Measurements from ENCODE around the gene DENND4B.

Gene DENND4B

DNA sequence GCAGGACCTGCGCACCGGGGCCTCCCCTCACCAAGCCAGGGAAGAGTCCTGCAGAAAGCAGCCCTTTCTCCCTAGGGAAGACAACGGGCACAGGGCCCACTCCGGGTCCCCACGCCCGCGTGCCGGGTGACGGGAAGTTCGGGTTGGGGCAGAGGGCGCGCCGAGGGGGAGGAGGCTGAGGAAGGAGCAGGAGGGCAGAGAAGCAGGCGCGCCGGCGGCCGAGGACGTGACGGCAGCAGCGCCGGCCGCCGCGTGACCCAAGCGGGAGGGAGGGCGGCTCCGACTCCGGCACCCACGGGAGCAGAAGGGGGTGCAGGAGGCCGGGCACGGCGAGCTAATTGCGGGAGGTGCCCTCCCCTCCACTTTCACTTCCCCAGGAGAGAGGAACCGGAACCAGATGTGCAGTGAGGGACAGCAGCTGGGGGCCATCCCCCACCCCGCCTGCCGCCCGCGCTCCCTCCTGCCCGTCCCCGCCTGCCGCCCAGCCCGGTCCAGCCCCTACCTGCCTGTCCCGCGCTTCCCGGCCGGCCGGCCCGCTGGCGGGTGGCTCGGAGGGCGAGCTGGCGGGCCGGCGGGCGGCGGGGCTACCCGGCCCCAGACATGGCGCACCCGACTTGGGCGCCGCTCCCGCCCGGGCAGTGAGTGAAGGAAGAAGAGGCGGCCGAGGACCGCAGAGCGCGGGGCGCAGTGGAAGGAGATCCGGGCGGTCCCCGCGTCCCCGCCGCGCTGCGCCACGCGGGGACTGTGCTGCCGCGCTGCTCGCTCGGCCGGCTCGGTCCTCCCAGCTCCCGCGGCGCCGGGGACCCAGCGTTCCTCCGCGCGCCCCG is 510 bp downstream of the DENND4B start:
- in situ Hi-C loops (cut with MboI; ENCODE audit: low sequenced_read_pairs) = no loop called here

DNA sequence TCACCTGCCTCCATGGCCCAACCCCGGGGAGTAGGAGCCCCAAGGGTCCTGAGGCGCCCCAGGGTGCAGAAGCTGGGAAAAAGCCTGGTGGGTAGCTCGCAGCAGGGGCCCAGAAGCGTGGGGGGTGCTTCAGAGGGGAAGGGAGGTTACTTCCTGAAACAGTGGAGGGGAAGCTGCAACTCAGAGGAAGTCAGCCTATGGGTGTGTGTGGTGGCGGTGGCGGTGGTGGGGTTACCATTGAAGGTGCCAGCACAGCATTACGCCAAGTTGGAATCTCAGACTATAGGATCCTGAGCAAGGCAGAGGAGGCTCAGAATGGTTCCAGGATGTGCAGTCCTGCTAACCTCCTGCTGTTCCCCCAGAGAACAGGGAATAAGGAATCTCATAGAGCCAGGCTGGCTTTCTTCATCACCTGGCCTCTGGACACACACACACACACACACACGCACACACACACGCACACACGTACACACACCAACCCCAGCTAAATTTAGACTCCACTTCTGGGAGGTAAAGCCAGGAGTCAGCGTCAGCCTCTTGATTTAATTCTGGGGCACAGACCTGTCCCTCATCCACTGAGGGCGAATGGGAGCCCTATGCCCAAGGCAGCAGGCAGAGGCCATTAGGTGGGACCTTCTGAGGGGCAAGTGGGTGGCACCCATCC is 1.3 kb downstream of the DENND4B start:
- in situ Hi-C loops (cut with MboI; ENCODE audit: low sequenced_read_pairs) = no loop called here

DNA sequence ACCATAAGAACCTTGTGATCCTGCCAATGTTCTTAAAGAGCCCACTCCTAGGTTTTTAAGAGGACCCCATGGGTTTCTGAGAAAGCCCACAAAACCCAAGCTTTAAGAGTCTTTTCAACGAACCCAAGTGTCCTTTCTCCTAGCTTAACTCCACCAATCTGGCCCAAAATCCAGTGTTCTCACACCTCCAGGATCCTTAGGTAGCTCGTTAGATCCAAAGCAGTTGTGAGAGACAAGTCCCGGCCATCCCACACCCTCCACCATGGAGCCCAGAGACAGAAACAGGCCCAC is 1.7 kb downstream of the DENND4B start:
- in situ Hi-C loops (cut with MboI; ENCODE audit: low sequenced_read_pairs) = no loop called here

DNA sequence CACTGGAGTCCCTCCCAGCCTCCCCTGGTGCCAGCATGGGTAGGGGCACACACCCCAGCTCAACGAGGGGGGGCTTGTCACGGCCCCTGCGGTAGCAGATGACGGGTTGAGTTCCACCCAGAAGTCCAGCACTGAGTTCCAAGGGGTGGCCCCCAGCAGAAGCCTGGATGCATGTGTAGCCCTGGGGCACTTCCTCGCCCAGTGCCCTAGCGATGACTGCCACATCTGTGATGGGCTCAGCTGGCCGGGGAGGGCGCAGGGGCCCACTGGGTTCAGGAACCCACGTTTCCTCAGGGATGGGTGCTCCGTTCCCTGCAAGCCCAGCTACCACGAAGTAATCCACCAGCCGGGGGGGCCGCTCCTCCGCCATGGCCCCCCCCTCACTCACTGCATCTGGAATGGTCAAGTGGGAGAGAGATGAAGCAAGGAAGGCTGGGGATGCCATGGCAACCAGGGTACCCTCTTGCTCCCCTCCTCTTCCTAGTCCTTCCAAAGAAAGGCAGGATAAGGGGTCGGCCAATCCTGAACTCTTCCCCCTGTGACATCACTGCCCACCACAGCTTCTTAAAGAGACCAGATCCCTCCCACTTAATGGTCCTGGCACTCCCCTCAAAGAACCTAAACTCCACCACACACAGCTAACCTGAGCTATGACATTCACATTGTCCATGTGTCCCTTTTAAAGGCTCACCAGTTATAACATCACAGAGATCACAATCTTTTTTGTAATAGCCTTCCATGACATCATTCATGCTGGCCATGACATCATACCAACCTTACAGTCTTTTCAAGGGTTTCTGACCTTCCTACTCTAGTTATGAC is 2.3 kb downstream of the DENND4B start:
- in situ Hi-C loops (cut with MboI; ENCODE audit: low sequenced_read_pairs) = no loop called here

DNA sequence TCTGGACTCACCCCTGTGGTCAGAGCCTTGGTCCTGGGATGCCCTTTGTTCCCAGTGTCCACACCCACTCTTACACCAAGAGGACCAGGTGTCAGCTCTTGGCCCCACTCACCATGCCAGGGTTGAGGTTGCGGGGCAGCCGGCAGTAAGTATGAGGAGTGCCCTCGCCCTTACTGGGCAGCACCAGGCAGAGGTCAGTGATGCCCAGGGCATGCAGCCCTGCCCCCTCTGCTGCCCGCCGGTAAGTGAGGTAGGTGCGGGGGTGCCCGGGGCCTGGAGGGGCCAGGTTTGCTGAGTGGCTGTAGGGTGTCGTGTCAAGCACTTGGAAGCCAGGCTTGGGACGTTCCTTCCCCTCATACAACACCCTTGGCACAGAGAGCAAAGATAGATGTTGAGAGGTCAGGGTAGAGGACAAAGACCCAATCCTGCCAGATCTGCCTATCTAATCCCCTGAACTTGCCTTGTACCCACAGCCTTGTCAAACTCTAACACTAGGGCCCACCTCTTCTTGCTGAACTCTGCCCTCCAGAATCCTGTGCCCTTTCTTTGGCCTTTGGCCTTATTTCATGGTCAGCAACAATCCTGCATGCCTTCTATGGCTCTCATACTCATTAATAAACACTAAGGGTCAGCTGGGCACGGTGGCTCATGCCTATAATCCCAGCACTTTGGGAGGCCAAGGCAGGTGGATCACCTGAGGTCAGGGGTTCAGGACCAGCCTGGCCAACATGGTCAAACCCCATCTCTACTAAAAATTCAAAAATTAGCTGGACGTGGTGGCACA is 3.6 kb downstream of the DENND4B start:
- in situ Hi-C loops (cut with MboI; ENCODE audit: low sequenced_read_pairs) = no loop called here

- in situ Hi-C loops (cut with MboI; ENCODE audit: low sequenced_read_pairs) = no loop called here
Measured at GRCh38 chr1:153941826-153942725, 4.4 kb downstream of the DENND4B start.

DNA sequence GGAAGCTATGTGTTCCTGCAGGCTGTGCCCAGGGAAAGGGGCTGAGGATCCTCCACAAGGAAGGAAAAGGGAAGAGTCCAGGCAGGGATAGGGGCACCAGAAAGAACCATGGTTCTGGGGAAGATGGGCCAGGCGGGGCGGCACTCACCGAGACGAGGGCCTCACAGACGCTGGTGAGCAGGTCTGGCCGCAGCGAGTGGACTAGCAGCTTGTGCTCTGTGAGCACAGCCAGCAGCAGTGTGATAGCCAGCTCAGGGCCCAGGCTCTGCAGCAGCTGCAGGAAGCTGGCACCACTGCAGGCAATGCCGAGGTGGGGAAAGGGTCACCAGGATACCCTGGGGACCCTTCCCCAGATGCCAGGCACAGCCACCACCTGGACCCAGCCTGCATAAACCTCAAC is 5.8 kb downstream of the DENND4B start:
- in situ Hi-C loops (cut with MboI; ENCODE audit: low sequenced_read_pairs) = no loop called here

- in situ Hi-C loops (cut with MboI; ENCODE audit: low sequenced_read_pairs) = no loop called here
Measured at GRCh38 chr1:153939476-153939875, 7.0 kb downstream of the DENND4B start.

- in situ Hi-C loops (cut with MboI; ENCODE audit: low sequenced_read_pairs) = no loop called here
Measured at GRCh38 chr1:153938996-153939395, 7.5 kb downstream of the DENND4B start.

DNA sequence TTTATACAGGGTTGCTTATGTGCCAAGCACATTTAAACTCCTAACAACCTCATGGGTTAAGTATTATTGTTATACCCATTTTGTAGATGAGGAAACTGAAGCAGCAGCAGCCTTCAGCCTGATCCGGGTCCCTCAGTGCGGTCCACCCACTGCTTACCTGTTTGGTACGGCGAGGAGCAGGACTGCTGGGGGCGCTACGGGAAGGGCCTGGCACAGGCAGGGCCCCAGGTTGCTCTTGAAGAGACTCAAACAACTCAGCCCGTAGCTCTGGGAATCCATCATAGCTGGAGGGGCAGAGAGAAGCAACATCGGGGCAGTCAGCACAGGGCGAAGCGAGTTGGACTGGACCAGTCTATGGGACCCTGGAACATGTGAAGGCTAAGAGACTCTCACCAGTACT is 9.2 kb downstream of the DENND4B start:
- in situ Hi-C loops (cut with MboI; ENCODE audit: low sequenced_read_pairs) = no loop called here

- in situ Hi-C loops (cut with MboI; ENCODE audit: low sequenced_read_pairs) = no loop called here
Measured at GRCh38 chr1:153936011-153936802, 10.3 kb downstream of the DENND4B start.

GRCh38 chr1:153934746-153935145 is 11.8 kb downstream of the DENND4B start:
- in situ Hi-C loops (cut with MboI; ENCODE audit: low sequenced_read_pairs) = no loop called here

DNA sequence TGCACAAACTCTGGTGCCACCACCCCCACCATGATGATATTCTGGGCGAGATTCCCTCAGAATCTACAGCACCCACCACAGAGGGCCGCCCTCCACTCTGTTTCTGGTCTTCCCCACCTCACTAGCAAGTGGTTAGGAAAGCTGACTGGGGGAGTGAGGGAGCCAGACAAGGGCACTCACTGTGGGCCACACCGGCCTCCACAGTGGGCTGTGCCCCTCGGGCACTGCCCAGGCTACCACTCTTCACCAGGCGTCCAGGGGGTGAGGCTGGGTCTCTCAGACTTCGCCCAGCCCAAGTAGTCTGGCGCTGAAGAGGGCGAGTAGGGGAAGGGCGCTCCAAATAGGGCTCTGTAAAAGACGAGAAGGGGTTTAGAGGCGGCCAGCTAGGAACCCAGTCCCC is 12.6 kb downstream of the DENND4B start:
- in situ Hi-C loops (cut with MboI; ENCODE audit: low sequenced_read_pairs) = no loop called here

DNA sequence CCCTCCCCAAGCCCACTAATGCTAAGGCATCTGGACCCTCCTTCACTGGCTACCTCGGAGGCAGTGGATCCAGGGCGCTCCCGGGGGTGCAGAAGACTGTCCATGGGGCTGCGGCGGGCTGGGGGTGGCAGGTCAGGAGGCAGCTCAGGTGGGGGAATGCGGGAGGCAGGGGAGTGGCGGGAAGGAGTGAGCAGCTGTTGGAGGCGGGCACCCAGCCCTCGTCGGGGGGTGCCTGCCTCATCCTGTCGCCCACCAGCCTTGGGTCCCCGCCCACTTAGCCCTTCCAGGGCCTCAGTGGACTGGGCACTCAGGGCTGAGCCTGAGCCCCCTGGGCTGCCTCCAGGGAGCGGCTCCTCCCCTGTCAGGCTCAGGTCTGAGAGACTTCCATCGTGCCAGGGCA is 13.1 kb downstream of the DENND4B start:
- in situ Hi-C loops (cut with MboI; ENCODE audit: low sequenced_read_pairs) = no loop called here

DNA sequence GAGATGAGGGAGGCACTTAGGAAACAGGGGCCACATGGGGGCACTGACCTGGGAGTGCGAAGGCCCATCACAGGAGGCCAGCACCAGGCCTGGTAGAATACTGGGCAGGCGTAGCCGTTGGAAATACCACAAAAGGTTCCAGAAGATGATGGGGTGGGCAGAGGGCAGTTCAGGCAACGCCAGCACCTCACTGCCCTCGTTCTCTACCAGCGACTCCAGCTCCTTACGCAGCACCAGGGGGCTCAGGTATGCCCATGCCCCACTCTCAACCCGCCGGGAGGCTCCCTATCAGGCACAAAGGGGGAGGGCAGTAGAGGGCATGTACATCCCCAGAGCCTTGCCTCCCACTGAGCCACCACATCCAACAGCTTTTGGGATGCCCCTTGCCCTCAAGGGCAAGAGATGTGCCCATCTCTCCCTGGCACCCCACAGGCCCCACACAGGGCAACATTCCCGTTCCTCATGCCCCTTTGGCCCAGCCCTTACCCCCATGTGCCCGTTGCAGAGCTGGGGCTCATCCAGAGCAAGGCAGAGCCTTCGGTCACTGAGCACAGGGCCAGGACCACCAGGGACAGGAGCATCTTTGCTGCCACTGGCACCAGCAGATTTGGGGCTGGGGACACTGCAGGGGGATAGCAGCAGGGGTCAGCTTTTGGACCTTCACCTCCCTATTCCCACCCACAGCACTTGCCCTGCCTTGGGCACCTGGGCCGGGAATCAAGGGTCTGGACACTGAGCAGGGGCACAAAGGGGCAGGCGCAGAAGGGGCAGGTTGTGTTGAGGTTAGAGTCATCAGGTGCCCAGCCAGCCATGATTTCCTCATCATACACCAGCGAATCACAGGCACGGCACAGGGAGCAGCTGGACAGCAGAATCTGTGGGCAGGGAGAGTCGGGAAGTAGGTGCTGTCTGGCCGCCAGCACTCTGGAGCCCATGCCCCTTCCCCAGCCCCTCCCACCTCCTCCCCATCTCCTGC is 14.1 kb downstream of the DENND4B start:
- in situ Hi-C loops (cut with MboI; ENCODE audit: low sequenced_read_pairs) = no loop called here

- in situ Hi-C loops (cut with MboI; ENCODE audit: low sequenced_read_pairs) = no loop called here
Measured at GRCh38 chr1:153929981-153930948, 16.3 kb downstream of the DENND4B start.

DNA sequence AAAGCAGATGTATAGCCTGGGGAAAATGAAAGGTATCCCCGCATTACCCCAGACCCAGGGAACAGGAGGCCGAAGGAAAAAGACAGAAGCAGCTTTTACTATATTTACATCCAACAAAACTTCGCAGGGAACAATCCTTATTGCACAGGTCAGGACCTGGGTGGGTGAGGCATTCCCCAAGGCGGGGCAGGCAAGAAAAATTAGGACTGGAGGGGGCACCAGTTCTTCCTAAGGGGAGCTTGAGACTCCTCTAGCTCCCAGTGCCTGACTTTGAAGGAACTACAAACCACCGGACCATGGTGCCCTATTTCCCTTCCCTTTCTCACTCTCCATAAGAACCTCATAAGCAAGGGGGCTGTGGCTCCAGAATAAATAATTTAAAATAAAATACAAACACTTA is 17.1 kb downstream of the DENND4B start:
- in situ Hi-C loops (cut with MboI; ENCODE audit: low sequenced_read_pairs) = no loop called here
